GM12874 (cell line): ENCODE data around the gene FTH1.

ENCODE experiments used
- CTCF ChIP-seq: IDR thresholded peaks from 2 replicates; pipeline ENCODE4 v1.5.1; 2011; ENCODE audit warnings: low read depth, mild to moderate bottlenecking, control low read depth, low read length, moderate library complexity; ENCODE audit not compliant: insufficient read depth

FTH1 gene

GRCh38 chr11:61967116-61967923 lies at the start of gene FTH1:
Gene FTH1 (minus strand): TSS chr11:61967634. CDS start chr11:61967425, 209 bp downstream.
- TF ChIP-seq CTCF: no peak

- TF ChIP-seq CTCF: no peak
Measured at GRCh38 chr11:62015615-62016014, 48.2 kb upstream of the FTH1 start.

- TF ChIP-seq CTCF: no peak
Measured at GRCh38 chr11:62013537-62014476, 46.4 kb upstream of the FTH1 start.

GRCh38 chr11:62012832-62013461 lies 45.5 kb upstream of the FTH1 start:
- TF ChIP-seq CTCF: no peak

GRCh38 chr11:62012451-62012831 lies 45.0 kb upstream of the FTH1 start:
- no peak for TF ChIP-seq CTCF

- no peak for TF ChIP-seq CTCF
Measured at GRCh38 chr11:62011881-62012280, 44.4 kb upstream of the FTH1 start.
